GM19023 (cell line): Measurements from ENCODE around the gene SH3BP2.
A peak's percentile ranks its signal among the peaks of the same experiment; 100 is the strongest.

Source experiments
- ATAC-seq: cut with Tn5 transposase; IDR thresholded peaks from one replicate; pipeline ENCODE4 v1.9.1; 2021; ENCODE audit warnings: mild to moderate bottlenecking, moderate library complexity; ENCODE audit not compliant: unreplicated experiment

The SH3BP2 gene, protein sequence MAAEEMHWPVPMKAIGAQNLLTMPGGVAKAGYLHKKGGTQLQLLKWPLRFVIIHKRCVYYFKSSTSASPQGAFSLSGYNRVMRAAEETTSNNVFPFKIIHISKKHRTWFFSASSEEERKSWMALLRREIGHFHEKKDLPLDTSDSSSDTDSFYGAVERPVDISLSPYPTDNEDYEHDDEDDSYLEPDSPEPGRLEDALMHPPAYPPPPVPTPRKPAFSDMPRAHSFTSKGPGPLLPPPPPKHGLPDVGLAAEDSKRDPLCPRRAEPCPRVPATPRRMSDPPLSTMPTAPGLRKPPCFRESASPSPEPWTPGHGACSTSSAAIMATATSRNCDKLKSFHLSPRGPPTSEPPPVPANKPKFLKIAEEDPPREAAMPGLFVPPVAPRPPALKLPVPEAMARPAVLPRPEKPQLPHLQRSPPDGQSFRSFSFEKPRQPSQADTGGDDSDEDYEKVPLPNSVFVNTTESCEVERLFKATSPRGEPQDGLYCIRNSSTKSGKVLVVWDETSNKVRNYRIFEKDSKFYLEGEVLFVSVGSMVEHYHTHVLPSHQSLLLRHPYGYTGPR

DNA sequence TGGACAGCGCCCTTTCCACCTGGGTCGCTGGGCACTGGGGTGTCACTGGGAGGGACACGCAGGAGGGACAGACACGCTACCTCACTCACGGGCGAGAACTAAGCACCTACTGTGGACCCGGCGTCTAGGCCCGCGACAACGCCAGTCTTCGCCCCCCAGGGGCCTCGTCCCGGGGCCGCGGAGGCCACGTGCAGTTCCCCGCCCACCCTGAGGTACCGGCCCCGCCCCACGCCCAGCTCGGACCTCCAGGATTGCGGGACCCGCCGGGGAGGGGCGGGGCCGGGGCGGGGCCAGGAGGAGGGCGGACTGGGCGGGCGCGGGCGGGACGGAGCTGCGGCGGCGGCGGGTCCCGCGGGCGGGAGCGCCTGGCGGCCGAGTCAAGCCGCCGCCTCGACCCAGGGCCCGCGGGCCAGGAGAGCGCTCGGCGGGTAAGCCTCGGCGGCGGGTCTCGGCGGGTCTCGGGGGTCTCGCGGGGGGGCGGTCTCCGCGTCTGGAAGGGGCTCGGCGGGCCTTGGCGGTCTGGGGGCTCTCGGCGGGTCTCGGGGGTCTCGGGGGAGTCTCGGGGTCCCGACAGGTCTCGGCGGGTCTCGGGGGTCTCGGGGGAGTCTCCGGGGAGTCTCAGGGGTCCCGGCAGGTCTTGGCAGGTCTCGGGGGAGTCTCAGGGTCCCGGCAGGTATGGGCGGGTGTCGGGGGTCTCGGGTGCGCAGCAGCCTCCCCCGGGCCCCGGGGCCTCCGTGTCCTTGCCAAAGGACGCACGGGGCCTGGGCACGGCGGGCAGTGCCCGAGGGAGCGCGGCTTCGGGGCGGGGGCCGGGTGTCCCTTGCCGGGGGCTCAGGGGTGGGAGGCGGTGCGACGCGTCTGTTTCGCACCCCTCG is at the start of gene SH3BP2:
Gene SH3BP2, plus strand, starts transcription at position 375 of the 875 bp plus-strand sequence. CDS start 27,533 bp downstream, outside the sequence.
- peak; percentile 47 for ATAC-seq

DNA sequence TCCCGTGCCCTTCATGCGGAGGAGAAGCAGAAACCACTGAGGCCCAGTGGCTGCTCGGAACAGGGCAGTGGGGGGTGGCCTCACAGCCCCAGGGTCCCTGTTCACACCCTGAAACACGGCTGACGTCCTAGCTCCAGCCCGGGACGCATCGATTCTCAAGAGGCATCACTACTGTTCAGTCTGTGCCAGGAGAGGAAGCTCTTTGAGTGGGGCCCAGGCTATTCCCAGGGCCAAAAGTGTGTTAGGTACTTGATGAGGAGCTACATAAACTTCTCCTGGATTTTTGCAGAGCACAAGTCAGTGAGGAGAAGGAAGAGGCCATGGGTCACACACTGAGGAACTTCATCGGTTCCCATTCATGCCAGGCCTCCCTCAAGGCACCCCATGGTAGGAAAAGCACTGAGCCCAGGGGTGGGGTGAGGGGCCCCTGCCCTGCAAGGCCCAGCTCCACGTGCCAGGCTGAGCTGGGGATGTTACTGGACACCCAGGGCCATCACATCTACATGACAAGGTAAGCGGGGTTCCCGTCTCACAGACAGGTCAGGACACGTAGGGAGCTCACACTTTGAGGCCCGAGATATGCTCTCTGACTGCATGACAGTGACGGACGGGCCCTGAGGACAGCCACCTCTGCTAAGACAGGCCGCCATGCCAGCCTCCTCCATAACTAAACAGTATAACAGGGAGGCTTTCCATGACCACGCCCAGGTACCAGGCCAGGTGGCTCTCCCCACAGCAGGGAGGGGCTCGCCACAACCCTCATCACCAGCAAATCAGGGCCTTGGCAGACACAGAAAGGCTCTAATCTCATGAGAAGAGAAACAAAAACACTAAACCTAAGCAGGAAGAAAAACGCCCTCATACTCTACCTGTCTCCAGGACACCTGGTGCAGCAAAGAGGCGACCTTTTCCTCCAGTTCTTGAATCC is 49.1 kb upstream of the SH3BP2 start:
- no peak for ATAC-seq

DNA sequence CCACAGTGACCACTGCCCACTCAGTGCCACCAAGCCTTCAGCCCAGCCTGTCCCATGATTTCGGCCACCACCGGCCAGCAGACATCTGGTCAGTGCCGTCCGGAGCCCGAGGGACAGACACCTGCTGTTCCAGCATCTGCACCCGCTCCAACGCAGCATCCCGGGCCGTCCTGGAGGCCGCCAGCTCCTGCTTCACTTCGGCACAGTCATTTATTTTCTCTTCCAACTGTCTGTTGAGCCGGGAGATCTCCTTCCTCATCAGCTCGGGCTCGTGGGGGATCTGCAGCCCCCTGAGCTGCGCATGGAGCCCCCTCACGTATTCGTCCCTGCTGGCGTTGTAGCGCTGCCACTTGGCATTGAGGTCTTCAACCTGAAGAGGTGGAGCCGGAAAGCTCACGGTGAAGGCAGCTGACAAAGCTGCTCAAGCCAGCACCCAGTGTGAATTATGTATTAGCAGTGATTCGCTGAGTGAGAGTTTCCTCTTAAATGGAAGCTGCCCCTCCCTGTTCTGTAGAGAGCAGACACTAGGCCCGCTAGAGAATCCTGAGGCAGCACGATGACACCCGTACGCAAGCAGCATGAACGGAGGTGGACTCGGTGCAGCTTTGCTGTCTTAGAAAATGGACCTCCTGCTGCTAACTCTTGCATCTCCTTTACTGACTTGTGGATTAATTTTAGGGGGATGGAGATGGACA is 48.2 kb upstream of the SH3BP2 start:
- ATAC-seq = no peak

DNA sequence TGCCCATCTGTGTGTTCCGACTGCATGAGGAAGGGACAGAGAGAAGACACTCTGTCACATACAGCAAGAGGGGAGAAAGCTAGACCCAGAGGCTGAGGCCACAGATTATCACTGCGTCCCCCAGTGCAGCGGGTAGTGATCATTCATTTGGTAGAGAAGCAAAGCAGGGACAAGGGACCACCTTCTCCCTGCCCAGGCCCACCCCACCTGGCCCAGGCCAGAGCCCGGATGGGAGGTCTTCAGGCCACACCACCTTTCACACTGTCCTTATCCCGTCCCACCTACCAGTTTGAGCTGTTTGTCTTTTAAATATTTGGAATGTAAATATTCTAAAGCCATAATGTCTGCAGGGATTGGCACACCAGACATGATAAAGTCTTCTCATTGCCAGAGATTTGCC is 47.4 kb upstream of the SH3BP2 start:
- ATAC-seq = no peak

DNA sequence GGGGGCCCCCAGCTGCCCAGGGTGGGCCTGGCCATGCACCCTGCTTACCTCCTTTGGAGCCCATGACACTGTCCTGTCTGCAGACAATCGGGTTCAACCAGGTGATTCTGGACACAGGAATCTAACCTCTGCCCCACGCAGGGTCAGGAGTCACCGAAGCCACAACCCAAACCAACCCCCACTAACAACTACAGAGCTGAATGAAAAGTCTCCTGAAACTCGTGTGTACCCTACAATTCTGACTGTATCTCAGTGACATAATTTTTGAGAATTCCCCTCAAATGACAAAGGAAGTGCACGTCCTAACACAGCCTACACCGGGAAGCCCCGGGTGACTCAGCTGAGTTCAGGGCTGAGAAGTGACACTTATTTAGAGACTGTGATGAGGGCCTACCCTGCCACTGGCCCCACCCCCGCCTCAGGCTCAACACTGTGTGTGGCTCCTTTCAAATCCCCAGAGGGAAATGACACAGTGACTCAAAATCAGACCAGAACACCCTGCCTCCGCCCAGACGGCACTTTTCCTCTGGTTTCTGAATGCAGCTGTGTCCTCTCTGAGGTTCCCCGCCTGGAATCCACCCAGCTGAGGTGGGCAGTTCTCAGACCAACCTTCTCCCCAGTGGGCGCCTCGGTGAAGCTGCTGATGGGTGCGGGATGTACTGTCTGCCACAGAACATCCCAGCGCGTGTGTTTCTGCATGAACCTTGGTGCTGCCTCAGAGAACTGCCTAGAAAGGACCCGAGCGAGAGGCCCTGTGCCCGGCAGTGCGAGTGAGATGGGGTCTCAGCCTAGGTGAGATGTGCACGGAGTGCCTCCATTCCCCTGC is 46.7 kb upstream of the SH3BP2 start:
- ATAC-seq = peak; percentile 95

DNA sequence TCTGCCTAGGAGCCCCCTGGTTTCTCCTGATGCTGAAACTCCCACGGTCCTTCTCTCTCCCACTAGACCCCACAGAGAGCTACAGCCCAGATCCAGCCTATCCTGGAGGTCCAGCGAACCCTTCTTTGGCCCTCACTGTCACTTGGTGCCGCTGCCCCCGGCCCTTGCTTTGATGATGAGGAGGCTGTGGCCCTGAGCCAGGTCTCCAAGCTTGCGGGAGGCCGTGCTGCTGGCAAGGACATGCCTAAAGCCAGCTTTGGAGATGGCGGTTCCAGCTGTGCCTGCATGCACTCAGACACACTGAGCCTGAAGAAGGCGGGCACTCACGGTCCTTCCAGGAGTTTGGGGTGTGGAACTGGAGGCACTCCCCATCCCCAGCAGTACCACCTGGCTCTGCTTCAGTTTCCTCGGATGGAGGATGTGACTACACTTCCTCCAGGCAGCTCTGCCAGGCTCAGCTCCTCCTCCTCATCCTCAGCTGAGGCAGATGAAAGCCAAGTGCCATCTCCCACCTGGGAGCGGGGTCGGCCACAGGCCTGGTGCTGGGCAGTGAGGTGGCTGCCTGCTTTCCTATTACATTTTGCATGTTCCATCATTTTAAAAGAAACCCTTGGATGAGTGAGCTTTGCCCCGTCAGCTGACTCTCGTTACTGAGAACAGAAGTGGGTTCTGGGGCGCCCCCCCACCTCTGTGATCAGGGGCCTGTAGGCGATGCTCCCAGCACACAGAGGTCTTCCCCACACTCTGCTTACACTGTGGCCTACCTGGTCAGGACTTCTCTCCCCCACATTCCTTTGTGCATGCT is 45.8 kb upstream of the SH3BP2 start:
- ATAC-seq = no peak

DNA sequence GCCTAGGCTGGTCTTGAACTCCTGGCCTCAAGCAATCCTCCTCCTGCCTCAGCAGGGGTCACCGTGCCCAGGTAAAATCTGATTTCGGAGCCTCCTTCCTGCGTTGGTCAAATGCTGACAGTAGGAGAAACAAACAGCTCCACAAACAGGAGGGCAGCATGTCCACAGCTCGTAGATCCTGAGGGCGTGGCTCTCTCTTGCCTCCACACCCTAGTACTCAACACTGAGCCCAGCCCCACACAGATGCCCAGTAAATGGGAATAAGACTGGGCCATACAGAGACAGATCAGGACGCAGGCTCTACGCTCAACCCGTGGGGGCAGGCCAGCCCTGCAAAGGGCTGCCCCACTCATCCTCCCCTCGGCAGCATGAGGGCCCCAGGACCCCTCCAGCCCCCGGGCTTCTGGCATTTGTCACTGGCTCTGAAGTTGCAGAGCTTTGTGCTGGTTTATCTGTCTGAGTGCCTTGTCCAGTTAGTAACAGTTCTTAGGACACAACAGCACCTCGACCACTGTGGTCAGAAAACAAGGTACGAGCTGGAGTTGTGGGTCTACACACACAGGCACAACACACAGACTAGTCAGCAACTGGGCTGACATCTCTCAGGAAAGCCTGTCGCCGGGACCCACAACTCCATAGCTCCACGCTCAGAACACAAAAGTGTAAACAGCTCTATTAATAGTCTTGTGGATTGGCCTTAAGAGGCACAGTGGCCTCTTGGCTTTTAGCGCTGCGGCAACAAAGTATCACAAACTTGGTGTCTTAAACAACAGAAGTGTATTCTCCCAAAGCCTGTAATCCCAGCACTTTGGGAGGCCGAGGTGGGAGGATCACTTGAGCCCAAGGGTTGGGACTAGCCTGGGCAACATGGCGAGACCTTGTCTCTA is 41.9 kb upstream of the SH3BP2 start:
- no peak for ATAC-seq

DNA sequence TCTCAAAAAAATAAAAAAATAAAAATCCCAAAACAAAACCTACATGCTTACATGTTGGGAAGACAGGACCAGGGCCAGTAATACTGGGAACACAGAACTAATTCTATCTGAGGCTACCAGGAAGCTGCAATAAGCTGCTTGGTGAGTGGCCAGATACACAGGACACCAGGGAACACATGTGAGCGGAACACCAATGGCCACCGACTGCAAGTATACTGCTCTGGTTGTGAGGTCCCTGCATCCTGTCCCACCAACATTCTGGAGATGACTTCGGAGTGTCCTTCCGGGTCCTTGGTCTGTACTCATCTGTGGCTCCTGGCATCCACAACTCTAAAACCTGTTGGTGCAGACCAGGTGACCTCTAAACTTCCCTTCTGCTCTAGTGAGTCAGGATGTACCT is 39.4 kb upstream of the SH3BP2 start:
- ATAC-seq = no peak

DNA sequence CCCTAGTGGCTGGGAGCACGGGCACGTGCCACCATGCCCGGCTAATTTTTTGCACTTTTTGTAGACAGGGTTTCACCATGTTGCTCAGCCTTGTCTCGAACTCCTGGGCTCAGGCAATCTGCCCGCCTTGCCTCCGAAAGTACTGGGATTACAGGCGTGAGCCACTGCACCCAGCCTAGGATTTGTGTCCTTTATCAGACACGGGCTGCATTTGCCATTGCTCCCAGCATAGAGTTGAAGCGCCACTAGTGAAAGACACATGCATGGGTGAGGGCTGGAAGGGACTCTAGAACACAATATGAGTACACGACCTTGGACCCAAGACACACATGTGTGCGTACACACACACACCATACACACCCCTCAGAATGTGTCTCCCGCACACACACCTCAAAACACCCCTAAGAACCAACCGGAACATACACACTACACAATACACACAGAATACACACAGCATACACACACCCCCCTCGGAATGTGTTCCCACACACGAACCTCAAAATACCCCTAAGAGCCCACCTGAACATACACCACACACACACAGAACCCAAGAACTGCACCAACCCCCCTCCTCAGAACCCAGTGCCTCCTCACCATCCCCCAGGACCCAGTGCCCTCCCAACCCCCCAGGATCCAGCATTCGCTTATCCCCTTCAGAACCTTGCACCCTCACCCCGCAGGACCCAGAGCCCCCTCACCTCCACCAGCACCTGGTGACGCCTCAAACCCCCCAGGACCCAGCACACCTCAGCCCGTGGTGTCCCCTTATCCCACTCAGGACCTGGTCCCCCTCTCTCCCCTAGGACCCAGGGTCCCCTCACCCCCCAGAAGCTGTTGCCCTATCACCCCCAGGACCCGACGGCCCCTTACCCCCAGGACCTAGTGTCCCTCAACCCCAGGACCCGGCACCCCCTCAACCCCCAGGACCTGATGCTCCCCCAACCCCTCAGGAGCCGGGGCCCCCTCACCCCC is 37.8 kb upstream of the SH3BP2 start:
- ATAC-seq = no peak

DNA sequence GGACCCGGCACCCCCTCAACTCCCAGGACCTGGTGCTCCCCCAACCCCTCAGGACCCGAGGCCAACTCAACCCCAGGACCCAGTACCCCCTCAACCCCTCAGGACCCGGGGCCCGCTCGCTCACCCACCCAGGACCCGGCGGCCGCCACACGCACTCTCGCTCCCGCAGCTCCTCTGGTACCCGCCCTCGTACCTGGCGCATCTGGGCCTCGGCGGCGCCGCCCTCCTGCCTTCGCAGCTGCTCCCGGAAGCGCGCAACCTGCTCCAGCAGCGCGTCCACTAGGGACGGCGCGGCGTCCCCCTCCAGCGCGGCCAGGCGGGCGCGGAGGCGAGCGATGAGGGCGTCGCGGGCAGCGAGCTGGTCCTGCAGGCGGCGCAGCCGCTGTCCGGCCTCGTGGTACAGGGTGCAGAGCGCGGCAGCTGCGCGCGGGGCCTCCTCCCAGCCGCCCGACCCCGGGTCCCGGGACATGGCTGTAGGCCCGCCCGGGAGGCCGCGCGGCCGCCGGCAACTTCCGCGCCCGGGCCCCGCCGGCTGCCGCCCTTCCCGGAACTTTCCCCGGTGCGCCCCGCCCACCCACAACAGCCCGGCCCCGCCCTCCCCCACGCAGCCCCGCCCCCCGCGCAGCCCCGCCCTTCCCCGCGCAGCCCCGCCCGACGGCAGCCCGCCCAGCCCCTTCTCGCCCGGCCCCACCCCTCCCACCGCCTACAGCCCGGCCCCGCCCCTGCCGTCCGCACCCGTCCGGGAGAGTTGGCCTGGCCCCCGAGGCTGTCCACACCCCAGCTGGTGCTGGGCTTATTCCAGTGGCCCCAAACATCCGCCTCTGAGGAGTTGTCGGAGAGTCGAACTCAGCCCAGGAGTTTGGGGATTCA is 36.8 kb upstream of the SH3BP2 start, which contains the start of gene TNIP2:
Gene TNIP2, minus strand, starts transcription at position 516 of the 870 bp plus-strand sequence. Its CDS starts 47 bp downstream, at position 469.
- ATAC-seq = peak; percentile 64

DNA sequence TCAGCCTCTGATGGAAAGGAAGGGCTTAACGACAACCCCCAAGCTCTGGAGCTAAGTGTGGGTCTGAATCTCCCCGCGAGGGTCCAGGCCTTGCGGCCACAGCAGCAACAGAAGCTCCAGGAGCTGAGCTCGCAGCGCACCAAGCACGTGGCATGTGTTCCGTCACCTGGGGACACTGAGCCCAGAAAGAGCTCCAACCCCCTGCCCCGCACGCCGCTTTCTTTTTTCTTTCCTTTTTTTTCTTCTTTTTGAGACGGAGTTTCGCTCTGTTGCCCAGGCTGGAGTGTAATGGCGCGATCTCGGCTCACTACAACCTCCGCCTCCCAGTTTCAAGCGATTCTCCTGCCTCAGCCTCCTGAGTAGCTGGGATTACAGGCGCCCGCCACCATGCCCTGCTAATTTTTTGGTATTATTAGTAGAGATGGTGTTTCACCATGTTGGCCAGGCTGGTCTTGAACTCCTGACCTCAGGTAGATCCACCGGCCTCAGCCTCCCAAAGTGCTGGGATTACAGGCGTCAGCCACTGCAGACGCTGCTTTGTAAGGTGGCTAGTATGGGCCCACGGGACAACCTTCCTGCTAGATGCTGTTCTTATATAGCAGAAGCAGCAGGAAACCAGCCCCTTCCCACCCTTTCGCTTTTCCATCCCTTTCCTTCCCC is 36.1 kb upstream of the SH3BP2 start:
- ATAC-seq = no peak

DNA sequence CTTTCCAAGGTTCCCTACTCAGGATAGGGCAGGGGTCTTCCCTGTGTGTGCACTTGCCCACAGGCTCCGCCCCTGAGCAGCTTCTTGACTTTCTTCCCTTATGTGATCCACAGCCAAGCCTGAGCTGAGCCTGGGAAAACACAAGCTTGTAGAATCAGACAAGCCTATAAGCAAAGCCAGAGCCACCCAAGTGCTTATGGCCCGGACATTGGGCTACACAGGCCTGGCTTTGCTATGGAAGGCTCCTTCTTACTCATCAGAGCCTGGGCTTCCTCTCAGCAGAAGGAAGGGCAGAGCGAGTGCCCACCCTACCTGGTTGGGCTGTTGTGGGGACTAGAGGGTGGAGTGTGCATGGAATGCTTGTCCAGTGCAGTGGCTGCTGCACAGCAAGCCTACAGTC is 35.5 kb upstream of the SH3BP2 start:
- ATAC-seq = no peak

DNA sequence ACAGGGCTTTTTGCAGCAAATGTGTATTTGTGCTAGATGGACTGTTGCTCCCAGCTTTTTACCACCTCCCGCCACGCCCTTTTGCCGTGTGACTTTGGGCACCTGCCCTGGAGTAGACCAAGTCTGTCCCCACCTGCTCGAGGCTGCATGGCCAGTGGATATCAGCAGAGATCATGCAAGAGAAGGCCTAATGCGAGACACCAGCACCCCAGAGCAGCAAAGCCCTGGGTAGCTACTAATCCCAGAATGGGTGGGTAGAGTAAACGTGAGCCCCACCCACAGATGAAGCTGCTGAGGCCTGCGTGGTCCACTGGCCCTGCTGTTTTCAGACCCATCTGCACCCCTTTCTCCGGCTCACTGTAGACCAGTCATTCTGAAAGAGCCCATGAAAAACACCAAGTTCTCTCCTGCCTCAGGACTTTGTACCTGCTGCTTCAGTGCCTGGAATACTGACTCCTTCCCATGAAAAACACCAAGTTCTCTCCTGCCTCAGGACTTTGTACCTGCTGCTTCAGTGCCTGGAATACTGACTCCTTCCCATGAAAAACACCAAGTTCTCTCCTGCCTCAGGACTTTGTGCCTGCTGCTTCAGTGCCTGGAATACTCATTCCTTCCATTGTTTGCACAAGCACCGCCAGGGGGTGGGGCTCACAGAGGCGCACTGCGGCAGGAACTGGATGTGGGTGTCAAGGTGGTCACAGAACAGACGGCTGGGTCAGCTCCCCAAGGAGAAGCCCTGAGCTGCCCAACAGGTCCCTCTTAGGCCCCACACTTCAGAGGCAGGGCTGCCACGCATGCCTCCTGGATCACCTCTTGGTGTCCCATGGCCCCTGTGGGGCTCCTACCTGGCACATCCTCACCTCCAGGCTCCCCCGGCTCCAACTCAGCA is 31.6 kb upstream of the SH3BP2 start:
- no peak for ATAC-seq

DNA sequence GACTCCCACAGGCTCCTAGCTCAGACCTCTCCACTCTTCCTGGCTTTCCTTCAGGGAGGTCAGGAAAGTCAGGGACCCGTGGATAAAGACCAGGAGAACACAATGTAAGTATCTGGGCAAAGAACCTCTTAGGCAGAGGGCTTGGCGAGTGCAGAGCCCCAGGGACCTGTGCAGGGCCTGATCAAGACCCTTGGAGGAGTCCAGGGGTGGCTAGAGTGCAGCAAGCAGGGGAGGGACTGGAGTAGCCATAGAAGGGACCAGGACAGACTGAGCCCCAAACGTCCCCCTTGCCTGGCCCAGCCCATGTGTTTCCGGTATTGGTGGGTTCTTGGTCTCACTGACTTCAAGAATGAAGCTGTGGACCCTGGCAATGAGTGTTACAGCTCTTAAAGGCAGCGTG is 30.8 kb upstream of the SH3BP2 start:
- ATAC-seq = no peak
